Muscle of back (tissue), 11 donors: ENCODE data around the gene RPS6KA3. TPM values are rescaled to one million over a fixed set of nuclear protein-coding genes. Genes with fewer than 3 reads are reported as not detected.
"Not testable (repeated sequence)": the region's sequence is repeated elsewhere in the genome, so short reads cannot be mapped to it uniquely, and the experiment has no call there.

Experiments used
- DNase-seq, 3 donors: peaks; one replicate each; pipeline versions ENCODE4 v3.0.0 to v3.0.0-alpha.2; 2013
- polyA plus RNA-seq, 10 donors: library from polyadenylated mRNA; unstranded; fragments of 120-200 nt; gene quantifications; one replicate each; pipeline ENCODE4 v1.2.1, GENCODE V29; 2013; ENCODE audit not compliant: insufficient read length in 10 of 10

RPS6KA3 gene
- polyA plus RNA-seq, 10 donors, result 27.5 to 62.5 (median 37.8) TPM

DNA sequence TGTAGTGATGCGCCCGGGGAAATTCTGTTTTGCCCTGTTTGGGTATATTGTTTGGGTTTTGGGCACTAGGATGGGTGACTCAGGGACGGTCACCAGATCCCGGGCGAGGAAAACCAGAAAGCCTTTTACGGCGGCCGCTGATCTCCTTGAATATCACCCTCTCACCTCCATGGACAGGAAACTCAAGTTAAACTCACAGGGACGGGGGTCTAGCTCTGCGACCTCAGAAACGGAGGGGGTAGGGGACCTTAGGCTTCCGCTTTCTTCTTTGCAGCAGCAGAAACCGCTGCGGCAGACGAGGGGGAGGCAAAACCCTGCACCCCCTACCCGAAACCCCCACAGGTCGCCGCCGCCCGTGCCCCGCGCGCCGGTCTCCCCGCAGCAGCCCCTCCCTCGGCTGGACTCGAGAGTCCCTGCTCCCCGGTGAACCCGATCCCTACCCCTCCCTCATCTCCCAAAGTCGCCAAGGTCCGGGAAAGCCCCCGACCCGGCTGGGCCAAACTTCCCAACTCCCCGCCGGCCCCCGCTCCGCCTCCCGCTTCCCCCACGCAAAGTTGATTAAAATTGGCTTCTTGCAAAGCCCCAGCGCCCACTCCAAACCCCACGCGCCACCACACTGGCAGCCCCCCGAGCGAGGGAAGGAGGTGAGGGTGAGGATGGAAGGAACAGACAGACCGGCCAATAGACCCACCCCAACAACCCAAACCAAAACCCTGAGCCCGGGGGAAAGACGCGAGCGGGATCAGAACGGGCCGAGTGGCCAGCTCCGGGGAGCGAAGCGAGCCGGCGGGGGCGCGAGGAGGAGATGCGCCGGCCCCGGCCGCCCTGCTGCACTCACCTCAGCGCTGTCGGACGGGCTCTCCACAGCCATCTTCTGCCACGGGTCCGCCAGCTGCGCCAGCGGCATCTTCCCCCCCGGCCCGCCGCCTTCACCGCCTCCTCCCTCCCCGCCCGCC is 705 bp downstream of the RPS6KA3 start:
- DNase-seq, result peak in 2 of 3 donors; percentile 31 to 59

- peak; percentile 49 to 78 (median 52) for DNase-seq
Measured at GRCh38 chrX:20265221-20265725, 1.4 kb downstream of the RPS6KA3 start.

DNA sequence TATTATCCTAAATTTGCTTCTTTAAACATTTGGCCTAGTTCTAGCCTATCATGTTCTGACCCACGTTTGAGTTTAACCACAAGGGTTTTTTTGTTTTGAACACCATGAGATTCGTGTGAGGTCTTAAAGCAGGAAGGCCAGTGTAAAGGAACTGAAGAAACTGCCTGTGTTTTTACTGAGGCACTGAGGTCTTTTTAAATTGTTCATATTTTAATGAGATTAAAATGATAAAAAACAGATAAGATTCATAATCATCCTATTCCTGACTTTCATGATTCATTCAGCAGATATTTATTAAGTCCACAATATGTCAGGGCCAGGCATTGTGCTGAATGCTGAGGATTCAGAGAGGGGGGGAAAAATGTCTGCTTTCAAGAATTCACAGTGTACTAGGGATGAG is 3.2 kb downstream of the RPS6KA3 start:
- DNase-seq, result peak in 1 of 3 donors; percentile 18

GRCh38 chrX:20260885-20261284 is 5.8 kb downstream of the RPS6KA3 start:
- no peak for DNase-seq

DNA sequence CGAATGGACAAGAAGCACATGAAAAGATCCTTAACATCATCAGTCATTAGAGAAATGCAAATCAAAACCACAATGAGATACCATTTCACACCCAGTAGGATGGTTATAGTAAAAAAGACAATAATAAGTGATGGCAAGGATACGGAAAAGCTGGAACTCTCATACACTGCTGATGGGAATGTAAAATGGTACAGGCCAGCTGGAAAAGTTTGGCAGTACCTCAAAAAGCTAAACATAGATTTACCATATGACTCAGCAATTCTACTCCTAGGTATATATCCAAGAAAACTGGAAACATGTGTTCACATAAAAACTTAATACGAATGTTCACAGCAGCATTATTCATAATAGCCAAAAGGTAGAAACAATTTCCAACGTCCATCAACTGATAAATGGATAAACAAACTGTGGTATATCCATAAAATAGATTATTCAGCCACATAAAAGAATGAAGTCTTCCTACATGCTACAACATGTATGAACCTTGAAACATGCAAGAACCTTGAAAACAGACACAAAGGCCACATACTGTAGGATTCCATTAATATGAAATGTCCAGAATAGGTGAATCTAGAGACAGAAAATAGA is 11.9 kb downstream of the RPS6KA3 start:
- peak in 1 of 3 donors; percentile 25 for DNase-seq

DNA sequence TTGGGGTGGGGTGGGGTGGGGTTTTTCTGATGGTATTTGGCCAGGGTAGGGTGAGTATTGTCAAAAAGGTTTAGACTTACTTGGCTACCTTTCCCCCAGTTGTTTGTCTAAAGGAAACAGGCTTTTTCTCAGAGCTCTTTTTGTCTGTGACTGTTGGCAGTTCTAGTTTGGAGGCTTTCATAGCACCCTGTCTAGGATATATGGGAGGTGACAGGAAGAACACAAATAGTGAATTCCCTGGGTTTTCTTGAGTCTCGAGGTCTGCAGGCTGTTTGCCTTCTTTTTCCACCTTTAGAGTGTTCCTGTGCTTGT is 13.5 kb downstream of the RPS6KA3 start:
- DNase-seq, result no peak

- DNase-seq, result peak in 1 of 3 donors; percentile 6
Measured at GRCh38 chrX:20252381-20253231, 14.1 kb downstream of the RPS6KA3 start.

- DNase-seq, result no peak
Measured at GRCh38 chrX:20251691-20252090, 15.0 kb downstream of the RPS6KA3 start.

- not testable (repeated sequence) for DNase-seq
Measured at GRCh38 chrX:20250146-20250545, 16.6 kb downstream of the RPS6KA3 start.

GRCh38 chrX:20248592-20249192 is 18.0 kb downstream of the RPS6KA3 start:
- DNase-seq, result no peak

DNA sequence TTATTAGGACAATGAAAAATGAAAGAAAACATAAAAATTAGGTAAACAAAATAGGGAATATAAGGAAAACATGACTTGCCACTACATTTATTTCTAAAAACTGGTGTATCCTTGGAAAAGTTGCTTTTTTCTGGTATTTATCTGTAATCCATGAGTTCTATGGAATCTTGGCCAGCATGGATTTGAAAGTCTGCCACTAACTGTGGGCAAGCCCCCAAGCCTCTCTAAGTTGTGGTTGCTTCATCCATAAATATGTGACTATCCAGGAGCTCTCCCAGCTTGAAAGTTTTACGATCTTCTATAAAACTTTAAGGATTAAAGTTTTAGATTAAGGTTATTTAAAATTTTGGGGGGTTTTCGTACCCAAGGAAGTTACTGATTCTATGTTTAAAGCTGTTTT is 21.8 kb downstream of the RPS6KA3 start:
- peak; percentile 25 to 75 (median 54) for DNase-seq

DNA sequence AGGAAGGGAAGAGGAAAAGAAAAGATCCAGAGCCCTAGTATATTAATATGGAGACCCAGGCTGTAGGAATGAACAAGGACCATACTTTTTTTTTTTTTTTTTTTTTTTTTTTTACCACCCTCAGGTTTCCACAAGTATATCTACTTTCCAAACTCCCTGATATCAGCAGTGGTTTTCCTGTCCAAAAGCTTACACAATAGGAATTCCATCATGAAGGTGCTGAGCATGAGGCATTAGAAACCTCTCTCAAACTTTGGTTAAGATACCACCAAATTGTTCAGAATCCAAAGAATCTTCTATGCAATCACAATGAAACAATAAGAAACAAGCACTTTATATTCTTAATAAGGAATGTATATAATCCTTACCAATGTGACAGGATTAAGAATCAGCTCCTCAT is 26.5 kb downstream of the RPS6KA3 start:
- DNase-seq, result no peak

- no peak for DNase-seq
Measured at GRCh38 chrX:20237864-20238263, 28.8 kb downstream of the RPS6KA3 start.

DNA sequence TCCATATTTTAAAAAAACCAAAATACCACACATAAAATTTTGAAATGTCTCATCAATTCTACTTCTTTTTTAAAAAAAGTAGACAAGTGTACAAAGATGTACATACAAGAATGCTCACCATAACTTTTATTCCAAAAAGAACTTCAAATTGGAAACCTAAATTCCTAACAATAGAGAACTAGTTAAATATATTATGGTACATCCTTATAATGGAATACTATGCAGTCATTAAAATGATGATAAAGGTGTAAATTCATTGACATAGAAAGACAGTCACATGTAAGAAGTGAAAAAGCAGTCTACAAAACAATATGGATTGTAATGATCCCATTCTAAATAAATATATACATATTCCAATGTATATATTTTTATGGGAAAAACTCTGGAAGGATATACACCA is 31.0 kb downstream of the RPS6KA3 start:
- DNase-seq, result no peak

GRCh38 chrX:20233336-20233735 is 33.4 kb downstream of the RPS6KA3 start:
- DNase-seq, result no peak

DNA sequence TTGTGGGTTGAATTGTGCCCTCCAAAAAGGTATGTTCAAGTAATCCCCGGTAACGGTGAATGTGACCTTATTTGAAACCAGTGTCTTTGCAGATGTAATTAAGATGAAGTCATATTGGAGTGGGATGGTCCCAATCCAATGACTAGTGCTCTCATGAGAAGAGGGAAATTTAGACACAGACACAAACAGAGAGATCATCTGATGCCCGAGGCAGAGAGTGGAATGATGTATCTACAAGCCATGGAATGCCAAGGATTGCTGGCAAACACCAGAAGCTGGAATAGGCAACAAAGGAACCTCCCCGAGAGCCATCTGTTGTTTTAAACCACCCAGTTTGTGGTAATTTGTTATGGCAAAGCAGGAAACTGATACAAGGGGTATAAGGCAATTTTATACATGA is 35.1 kb downstream of the RPS6KA3 start:
- DNase-seq, result no peak

GRCh38 chrX:20230406-20230805 is 36.3 kb downstream of the RPS6KA3 start:
- no peak for DNase-seq

GRCh38 chrX:20229155-20229554 is 37.6 kb downstream of the RPS6KA3 start:
- DNase-seq, result no peak

GRCh38 chrX:20228245-20228644 is 38.5 kb downstream of the RPS6KA3 start:
- DNase-seq, result no peak

GRCh38 chrX:20227116-20227515 is 39.6 kb downstream of the RPS6KA3 start:
- no peak for DNase-seq

DNA sequence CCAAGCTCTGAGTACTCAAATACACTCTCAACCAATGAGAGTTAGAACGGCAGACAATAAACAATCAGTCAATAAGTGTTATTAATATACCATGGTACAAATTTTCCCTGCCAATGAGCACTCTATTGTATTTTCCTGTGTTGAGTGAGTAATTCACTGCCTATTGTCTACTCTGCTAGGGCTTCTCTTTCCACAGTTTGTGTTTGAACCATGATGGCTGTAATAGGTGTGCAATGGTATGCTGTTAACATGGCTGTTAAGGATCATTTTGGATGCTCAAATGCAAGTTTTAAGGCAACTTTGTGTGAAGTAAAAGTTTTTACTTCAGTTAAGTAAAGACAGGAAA is 41.2 kb downstream of the RPS6KA3 start:
- DNase-seq, result no peak
